GM13976 (cell line): ENCODE results near the gene MRPL36.

ENCODE experiments used
- DNase-seq: peaks from one replicate; pipeline ENCODE4 v3.0.0; 2012; ENCODE audit warnings: low spot score
- in situ Hi-C: fragments of 300-500 bp; cut with MboI; formaldehyde crosslinking; loops from one replicate; pipeline ENCODE4 v1.12.0; 2022; ENCODE audit warnings: low sequenced_read_pairs, mixed read lengths, inconsistent platforms; ENCODE audit not compliant: unreplicated experiment
- TF ChIP-seq, protein P1 (sequence below): IDR thresholded peaks from 2 replicates; pipeline ENCODE4 v1.5.1; 2012; ENCODE audit warnings: borderline replicate concordance, mild to moderate bottlenecking; ENCODE audit not compliant: insufficient read depth; ENCODE audit errors: extremely low read depth, missing control alignments, control extremely low read depth

The MRPL36 gene

DNA sequence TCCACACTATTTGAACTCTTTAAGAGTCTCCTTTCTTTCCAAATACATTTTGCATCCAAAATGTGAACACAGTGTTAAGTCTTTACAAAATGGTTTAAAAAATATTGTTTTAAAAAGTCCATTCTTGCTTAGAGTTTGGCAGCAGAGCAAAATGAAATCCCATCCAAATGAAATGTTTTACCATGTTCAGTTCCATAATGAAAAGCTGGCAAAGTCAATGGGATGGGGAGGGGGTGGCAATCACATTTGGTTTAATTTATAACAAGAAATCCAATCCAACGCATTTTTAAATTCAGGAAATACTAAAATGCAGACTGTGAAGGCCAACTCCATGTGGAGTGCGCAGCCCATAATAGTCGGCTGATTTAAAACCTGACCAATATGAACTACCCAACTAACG is 39.4 kb downstream of the MRPL36 start:
- DNase-seq = no peak
- in situ Hi-C loops = no loop called here

DNA sequence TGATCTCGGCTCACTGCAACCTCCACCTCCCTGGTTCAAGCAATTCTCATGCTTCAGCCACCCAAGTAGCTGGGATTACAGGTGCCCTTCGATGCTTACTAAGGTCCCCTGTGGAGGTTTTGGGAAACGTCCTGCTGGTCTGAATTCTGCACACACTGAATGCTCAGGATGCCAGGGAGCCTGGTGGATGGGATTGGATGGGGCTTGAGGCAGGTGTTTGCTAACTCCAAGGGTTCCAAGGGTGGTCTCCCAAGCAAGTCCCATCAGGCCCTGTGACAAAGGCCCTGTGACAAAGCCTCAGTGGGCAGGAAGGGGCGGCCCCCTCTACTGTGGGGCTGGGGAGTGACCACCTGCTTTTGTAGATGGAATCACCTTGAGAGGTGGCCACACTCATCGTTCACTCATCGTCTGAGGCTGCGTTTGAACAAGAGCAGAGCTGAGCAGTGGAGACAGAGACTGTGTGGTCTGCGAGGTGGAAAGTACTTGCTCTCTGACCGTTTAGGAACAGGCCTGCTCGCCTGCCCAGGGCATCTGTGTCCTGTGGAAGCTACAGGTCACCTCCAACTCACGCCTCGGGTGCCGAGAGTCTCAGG is 40.2 kb downstream of the MRPL36 start:
- no peak for DNase-seq
- TF ChIP-seq, protein P1, sequence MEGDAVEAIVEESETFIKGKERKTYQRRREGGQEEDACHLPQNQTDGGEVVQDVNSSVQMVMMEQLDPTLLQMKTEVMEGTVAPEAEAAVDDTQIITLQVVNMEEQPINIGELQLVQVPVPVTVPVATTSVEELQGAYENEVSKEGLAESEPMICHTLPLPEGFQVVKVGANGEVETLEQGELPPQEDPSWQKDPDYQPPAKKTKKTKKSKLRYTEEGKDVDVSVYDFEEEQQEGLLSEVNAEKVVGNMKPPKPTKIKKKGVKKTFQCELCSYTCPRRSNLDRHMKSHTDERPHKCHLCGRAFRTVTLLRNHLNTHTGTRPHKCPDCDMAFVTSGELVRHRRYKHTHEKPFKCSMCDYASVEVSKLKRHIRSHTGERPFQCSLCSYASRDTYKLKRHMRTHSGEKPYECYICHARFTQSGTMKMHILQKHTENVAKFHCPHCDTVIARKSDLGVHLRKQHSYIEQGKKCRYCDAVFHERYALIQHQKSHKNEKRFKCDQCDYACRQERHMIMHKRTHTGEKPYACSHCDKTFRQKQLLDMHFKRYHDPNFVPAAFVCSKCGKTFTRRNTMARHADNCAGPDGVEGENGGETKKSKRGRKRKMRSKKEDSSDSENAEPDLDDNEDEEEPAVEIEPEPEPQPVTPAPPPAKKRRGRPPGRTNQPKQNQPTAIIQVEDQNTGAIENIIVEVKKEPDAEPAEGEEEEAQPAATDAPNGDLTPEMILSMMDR = no peak
- in situ Hi-C loops = no loop called here

More for the DNA sequence above, 39.4 kb downstream of the MRPL36 start:
- TF ChIP-seq, protein P1 = no peak

- no peak for DNase-seq
- TF ChIP-seq, protein P1 = no peak
- in situ Hi-C loops = no loop called here
Observed at GRCh38 chr5:1758574-1758973, 41.1 kb downstream of the MRPL36 start.

- TF ChIP-seq, protein P1 = no peak
- no peak for DNase-seq
- in situ Hi-C loops = no loop called here
Observed at GRCh38 chr5:1757511-1757910, 42.1 kb downstream of the MRPL36 start.

GRCh38 chr5:1756481-1756880 is 43.2 kb downstream of the MRPL36 start:
- TF ChIP-seq, protein P1 = no peak
- in situ Hi-C loops = no loop called here
- DNase-seq = no peak

DNA sequence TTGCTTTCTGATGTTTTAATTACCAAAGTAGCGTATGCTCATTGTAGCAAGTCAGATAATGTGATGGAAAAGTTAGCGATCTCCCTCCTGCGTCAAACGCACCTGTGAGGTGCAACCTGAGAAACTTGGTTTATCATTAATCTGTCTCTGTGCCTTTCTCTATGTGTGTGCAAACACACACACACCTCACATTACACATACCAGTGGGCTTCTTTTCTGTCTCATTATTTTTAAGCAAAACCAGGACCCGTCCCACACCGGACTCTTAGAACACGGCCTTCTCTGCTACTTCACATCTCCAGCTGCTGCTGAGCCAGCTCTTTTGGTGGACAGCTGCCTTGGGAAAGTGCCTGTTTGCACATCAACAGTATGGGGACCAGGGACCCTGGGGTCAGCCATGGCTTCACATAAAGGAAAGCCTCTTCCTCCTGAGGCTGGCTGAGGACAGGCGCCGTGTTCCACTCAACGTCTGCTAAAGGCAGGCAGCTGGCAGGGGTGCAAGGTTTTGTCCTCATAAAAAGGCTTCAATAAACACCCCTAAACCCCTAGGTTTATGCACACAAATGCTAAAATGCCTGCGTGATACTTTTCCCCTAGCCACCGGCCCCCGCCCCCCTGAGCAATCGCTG is 44.2 kb downstream of the MRPL36 start:
- TF ChIP-seq, protein P1 = no peak
- DNase-seq = no peak
- in situ Hi-C loops = no loop called here

GRCh38 chr5:1754531-1755220 is 45.0 kb downstream of the MRPL36 start:
- TF ChIP-seq, protein P1 = no peak
- in situ Hi-C loops = no loop called here
- DNase-seq = no peak
